HCT116 (cell line): Measurements from ENCODE around the gene DCAF4. TPM values are rescaled to one million over a fixed set of nuclear protein-coding genes. Genes with fewer than 3 reads are reported as not detected.

ENCODE experiments used
- ATAC-seq: fragments of 200-7000 bp; cut with Tn5 transposase; 2 replicates; pipeline ENCODE4 v1.9.1; 2020; ENCODE audit warnings: mild to moderate bottlenecking, moderate library complexity
- BruUV-seq: library from RNA; stranded (reverse); fragments of 400-500 nt; replicated peaks from 2 replicates; lab custom pipeline; 2021; lab: Mats Ljungman, UMichigan
- CTCF ChIA-PET: fragments of 300-600 bp; sonication (Branson Sonifier 250); formaldehyde crosslinking; loops from one replicate; lab custom pipeline; 2021; ENCODE audit warnings: antibody characterized with exemption; lab: Charles Lee
- POLR2A ChIA-PET: fragments of 300-600, 350-600 bp; sonication (Branson Sonifier 250); formaldehyde crosslinking; loops from one replicate; lab custom pipeline; 2021; ENCODE audit warnings: antibody characterized with exemption; lab: Charles Lee
- RAD21 ChIA-PET, 2 experiments: fragments of 300-600 bp; sonication (Branson Sonifier 250); formaldehyde crosslinking; loops; one replicate each; lab custom pipeline; 2023; ENCODE audit warnings: low total read pairs in 2 of 2; ENCODE audit not compliant: uncharacterized antibody in 2 of 2, unreplicated experiment in 2 of 2, low non-redundant PET in 1 of 2; lab: Charles Lee
- DNase-seq: peaks from one replicate; pipeline ENCODE4 v3.0.0-alpha.2; 2010; ENCODE audit warnings: low read depth, low spot score
- H2AFZ ChIP-seq: fragments of 200-600 bp; shearing (Covaris generic), sonication (generic); 2 replicates; pipeline ENCODE4 v1.6.1; 2017; ENCODE audit warnings: low read depth, mixed run types, mixed read lengths, antibody characterized with exemption, low read length; ENCODE audit not compliant: poor library complexity, severe bottlenecking
- H3K27ac ChIP-seq: 2 replicates; pipeline ENCODE4 v1.5.1; 2012; ENCODE audit warnings: low read depth, low read length
- H3K27me3 ChIP-seq: fragments of 200-600 bp; sonication (generic); 2 replicates; pipeline ENCODE4 v1.6.1; 2016; ENCODE audit warnings: mixed run types, low read length, mixed read lengths; ENCODE audit not compliant: insufficient read depth
- H3K36me3 ChIP-seq, 2 experiments: fragments of 200-500 bp in 1 of 2; fragments of 200-600 bp in 1 of 2; sonication (Bioruptor generic) in 1 of 2; sonication (generic) in 1 of 2; 2 replicates each; pipeline versions ENCODE4 v1.5.1 to v1.6.1; 2014 to 2016; ENCODE audit warnings: low read length in 2 of 2, inconsistent platforms in 1 of 2, mixed read lengths in 1 of 2, mixed run types in 1 of 2; ENCODE audit not compliant: insufficient read depth in 2 of 2, control insufficient read depth in 1 of 2
- H3K4me1 ChIP-seq, 2 experiments: fragments of 200-600 bp in 1 of 2; sonication (generic) in 1 of 2; 2 replicates each; pipeline versions ENCODE4 v1.5.1 to v1.6.1; 2012 to 2017; ENCODE audit warnings: low read length in 2 of 2, inconsistent platforms in 1 of 2, mild to moderate bottlenecking in 1 of 2, mixed read lengths in 1 of 2, mixed run types in 1 of 2, moderate library complexity in 1 of 2; ENCODE audit not compliant: insufficient read depth in 2 of 2, control insufficient read depth in 1 of 2
- H3K4me2 ChIP-seq: fragments of 200-600 bp; sonication (generic); 2 replicates; pipeline ENCODE4 v1.6.1; 2017; ENCODE audit warnings: mixed run types, low read length, mixed read lengths
- H3K4me3 ChIP-seq, 2 experiments: fragments of 200-600 bp in 1 of 2; sonication (generic) in 1 of 2; replicated peaks in 1 of 2; 2 replicates each; pipeline ENCODE4 v1.5.1; 2011 to 2016; ENCODE audit warnings: low read length in 2 of 2, control low read depth in 1 of 2, low read depth in 1 of 2, mild to moderate bottlenecking in 1 of 2, mixed read lengths in 1 of 2, mixed run types in 1 of 2
- H3K79me2 ChIP-seq: fragments of 200-600 bp; sonication (generic); 2 replicates; pipeline ENCODE4 v1.6.1; 2017; ENCODE audit warnings: mild to moderate bottlenecking, mixed run types, low read length, moderate library complexity, mixed read lengths; ENCODE audit not compliant: insufficient read depth
- H3K9ac ChIP-seq: fragments of 200-600 bp; sonication (generic); 2 replicates; pipeline ENCODE4 v1.6.1; 2016; ENCODE audit warnings: low read length, mixed read lengths
- H3K9me2 ChIP-seq: fragments of 200-600 bp; sonication (generic), shearing (Covaris generic); 2 replicates; pipeline ENCODE4 v1.6.1; 2017; ENCODE audit warnings: mixed run types, mild to moderate bottlenecking, moderate library complexity; ENCODE audit not compliant: insufficient read depth
- H3K9me3 ChIP-seq, 2 experiments: fragments of 200-500 bp in 1 of 2; fragments of 200-600 bp in 1 of 2; sonication (Bioruptor generic) in 1 of 2; sonication (generic) in 1 of 2; 2 replicates each; pipeline ENCODE4 v1.6.1; 2014 to 2017; ENCODE audit warnings: low read length in 2 of 2, mixed read lengths in 2 of 2, inconsistent platforms in 1 of 2, low read depth in 1 of 2, mild to moderate bottlenecking in 1 of 2, mixed run types in 1 of 2, moderate library complexity in 1 of 2; ENCODE audit not compliant: control insufficient read depth in 1 of 2, insufficient read depth in 1 of 2
- H4K20me1 ChIP-seq: fragments of 200-600 bp; sonication (generic), shearing (Covaris generic); 2 replicates; pipeline ENCODE4 v1.6.1; 2017; ENCODE audit warnings: mixed run types, mild to moderate bottlenecking, moderate library complexity; ENCODE audit not compliant: insufficient read depth
- CBX3 ChIP-seq: IDR thresholded peaks from 2 replicates; pipeline ENCODE4 v1.6.1; 2012; ENCODE audit warnings: low read depth
- CEBPB ChIP-seq: IDR thresholded peaks from 2 replicates; pipeline ENCODE4 v1.6.1; 2012; ENCODE audit warnings: low read depth
- EGR1 ChIP-seq: IDR thresholded peaks from 2 replicates; pipeline ENCODE4 v1.6.1; 2012; ENCODE audit warnings: low read depth
- ELF1 ChIP-seq: IDR thresholded peaks from 2 replicates; pipeline ENCODE4 v1.6.1; 2012; ENCODE audit warnings: low read depth, borderline replicate concordance
- EZH2 ChIP-seq: fragments of 200-600 bp; sonication (generic); IDR thresholded peaks from 2 replicates; pipeline ENCODE4 v1.6.1; 2017; ENCODE audit warnings: antibody characterized with exemption, mixed run types
- EZH2phosphoT487 ChIP-seq: fragments of 200-600 bp; IDR thresholded peaks from 2 replicates; pipeline ENCODE4 v1.6.1; 2018; ENCODE audit warnings: antibody characterized with exemption, borderline replicate concordance
- FOSL1 ChIP-seq: IDR thresholded peaks from 2 replicates; pipeline ENCODE4 v1.6.1; 2012; ENCODE audit warnings: low read depth
- JUND ChIP-seq: IDR thresholded peaks from 2 replicates; pipeline ENCODE4 v1.6.1; 2012
- SIN3A ChIP-seq: IDR thresholded peaks from 2 replicates; pipeline ENCODE4 v1.6.1; 2012; ENCODE audit warnings: low read depth
- SP1 ChIP-seq: IDR thresholded peaks from 2 replicates; pipeline ENCODE4 v1.6.1; 2012; ENCODE audit warnings: low read depth
- SRF ChIP-seq: IDR thresholded peaks from 2 replicates; pipeline ENCODE4 v1.6.1; 2012; ENCODE audit warnings: low read depth
- TCF7L2 ChIP-seq: IDR thresholded peaks from 2 replicates; pipeline ENCODE4 v1.7.0; 2011; ENCODE audit warnings: borderline replicate concordance, inconsistent platforms; ENCODE audit not compliant: insufficient read depth, insufficient read length; ENCODE audit errors: extremely low read depth
- ZFX ChIP-seq: fragments of 450-650 bp; IDR thresholded peaks from 2 replicates; pipeline ENCODE4 v1.6.1; 2017
- ZNF274 ChIP-seq: fragments of 200-500 bp; sonication (Bioruptor generic); IDR thresholded peaks from 2 replicates; pipeline ENCODE4 v1.6.1; 2014; ENCODE audit warnings: mild to moderate bottlenecking, low read depth, low read length, inconsistent platforms
- intact Hi-C: fragments of 100-400 bp; cut with micrococcal nuclease; formaldehyde crosslinking; loops from 2 replicates; pipeline ENCODE4 v1.10.0; 2022
- total RNA-seq: library from RNA; stranded (reverse); gene quantifications from one replicate; pipeline ENCODE4 v1.2.1, GENCODE V29; 2021; ENCODE audit not compliant: unreplicated experiment
- TF ChIP-seq, protein P1 (sequence below): IDR thresholded peaks from 2 replicates; pipeline ENCODE4 v1.6.1; 2012
- TF ChIP-seq, protein P2 (sequence below): IDR thresholded peaks from 2 replicates; pipeline ENCODE4 v1.6.1; 2011; ENCODE audit warnings: mild to moderate bottlenecking, low read length, moderate library complexity; ENCODE audit not compliant: insufficient replicate concordance; ENCODE audit errors: extremely low read depth
- TF ChIP-seq, protein P3 (sequence below): IDR thresholded peaks from 2 replicates; pipeline ENCODE4 v1.6.1; 2012; ENCODE audit warnings: low read depth

The DCAF4 gene
- total RNA-seq, 1 experiment from 2014 or later: 19.3 TPM

DNA sequence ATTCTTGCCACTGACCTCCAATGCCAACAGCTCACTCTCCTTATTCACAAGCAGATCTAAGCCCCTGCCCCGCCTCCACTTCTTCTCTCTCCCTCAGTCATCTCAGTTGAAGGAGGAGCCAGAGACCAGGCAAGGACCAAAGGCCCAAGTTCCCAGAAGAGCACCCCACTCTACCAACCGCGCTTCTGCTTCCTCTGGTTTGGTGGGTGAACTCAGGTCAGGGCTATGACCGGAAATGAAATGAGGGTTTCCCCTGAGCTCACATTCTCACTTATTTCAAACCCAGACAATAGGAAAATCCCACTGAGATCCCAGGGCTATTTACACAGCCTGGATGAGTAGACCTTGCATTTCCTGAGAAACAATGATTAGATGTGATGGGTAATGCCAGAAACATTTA, 42.3 kb upstream of the DCAF4 start:
- ChIA-PET RAD21 (interaction anchor here in 1 of 2 experiments (1.1 kb wide), 1 partner anchor 21 kb away, joined by 4 read pairs; no protein-coding TSS in a partner anchor), CTCF (no interaction called here), POLR2A (no interaction called here)
- H3K27me3 ChIP-seq: peaks cover 9% of the 10 kb centered on the region; the same call in 1 of the 2 replicates
- no peaks in the 10 kb centered on the region for H3K9me2 ChIP-seq
- H4K20me1 ChIP-seq: no peaks in the 10 kb centered on the region
- no peak overlapping the region for H3K4me2 ChIP-seq
- no peaks in the 10 kb centered on the region for H3K79me2 ChIP-seq
- H3K4me1 ChIP-seq: no peaks in the 10 kb centered on the region
- no peak overlapping the region for H2AFZ ChIP-seq
- H3K36me3 ChIP-seq: no peaks in the 10 kb centered on the region
- no peak for DNase-seq
- no peak overlapping the region for H3K27ac ChIP-seq
- no peak overlapping the region for H3K9ac ChIP-seq
- no peak for ATAC-seq
- intact Hi-C loops: no loop called here
- TF ChIP-seq JUND (no peak), EGR1 (no peak)
- H3K9me3 ChIP-seq: no peaks in the 10 kb centered on the region
- no TSS peak for BruUV-seq
- no peak overlapping the region for H3K4me3 ChIP-seq

DNA sequence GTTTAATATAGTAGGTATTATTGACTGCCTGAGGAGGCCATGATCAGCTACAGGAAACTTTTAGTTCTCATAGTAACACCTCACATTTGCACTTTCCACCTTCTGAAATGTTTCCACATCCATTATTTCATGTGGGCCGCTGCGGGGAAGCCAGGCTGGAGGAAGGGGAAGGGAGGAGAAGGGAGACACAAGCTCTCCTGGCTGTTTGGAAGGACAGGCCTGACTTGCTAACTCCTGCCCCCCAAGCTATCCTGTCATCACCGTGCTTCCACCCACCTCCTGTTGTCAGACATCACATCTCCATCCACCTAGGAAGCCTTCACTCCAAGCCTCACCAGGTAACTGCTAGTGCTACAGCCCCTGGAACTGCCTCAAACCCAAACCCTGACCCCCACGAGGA, 41.9 kb upstream of the DCAF4 start:
- Histone ChIP-seq H3K79me2 (no peaks in the 10 kb centered on the region), H3K4me2 (no peak overlapping the region), H3K27me3 (peaks cover 9% of the 10 kb centered on the region; the same call in 1 of the 2 replicates), H3K9ac (no peak overlapping the region), H3K9me3 (no peaks in the 10 kb centered on the region), H3K27ac (no peak overlapping the region), H3K4me3 (no peak overlapping the region), H3K36me3 (no peaks in the 10 kb centered on the region), H3K9me2 (no peaks in the 10 kb centered on the region), H4K20me1 (no peaks in the 10 kb centered on the region), H2AFZ (no peak overlapping the region), H3K4me1 (no peaks in the 10 kb centered on the region)
- ATAC-seq: no peak
- ChIA-PET CTCF (no interaction called here), POLR2A (no interaction called here), RAD21 (interaction anchor here in 1 of 2 experiments (1.1 kb wide), 1 partner anchor 21 kb away, joined by 4 read pairs; no protein-coding TSS in a partner anchor)
- BruUV-seq: no TSS peak
- intact Hi-C loops: no loop called here
- DNase-seq: no peak
- TF ChIP-seq EZH2phosphoT487 (no peak), FOSL1 (no peak), ELF1 (no peak), ZFX (no peak), SRF (no peak), EZH2 (no peak), ZNF274 (no peak), TCF7L2 (no peak), SP1 (no peak), CBX3 (no peak), JUND (no peak), EGR1 (no peak), CEBPB (no peak), SIN3A (no peak)
- TF ChIP-seq, protein P1, sequence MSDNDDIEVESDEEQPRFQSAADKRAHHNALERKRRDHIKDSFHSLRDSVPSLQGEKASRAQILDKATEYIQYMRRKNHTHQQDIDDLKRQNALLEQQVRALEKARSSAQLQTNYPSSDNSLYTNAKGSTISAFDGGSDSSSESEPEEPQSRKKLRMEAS: no peak
- TF ChIP-seq, protein P2, sequence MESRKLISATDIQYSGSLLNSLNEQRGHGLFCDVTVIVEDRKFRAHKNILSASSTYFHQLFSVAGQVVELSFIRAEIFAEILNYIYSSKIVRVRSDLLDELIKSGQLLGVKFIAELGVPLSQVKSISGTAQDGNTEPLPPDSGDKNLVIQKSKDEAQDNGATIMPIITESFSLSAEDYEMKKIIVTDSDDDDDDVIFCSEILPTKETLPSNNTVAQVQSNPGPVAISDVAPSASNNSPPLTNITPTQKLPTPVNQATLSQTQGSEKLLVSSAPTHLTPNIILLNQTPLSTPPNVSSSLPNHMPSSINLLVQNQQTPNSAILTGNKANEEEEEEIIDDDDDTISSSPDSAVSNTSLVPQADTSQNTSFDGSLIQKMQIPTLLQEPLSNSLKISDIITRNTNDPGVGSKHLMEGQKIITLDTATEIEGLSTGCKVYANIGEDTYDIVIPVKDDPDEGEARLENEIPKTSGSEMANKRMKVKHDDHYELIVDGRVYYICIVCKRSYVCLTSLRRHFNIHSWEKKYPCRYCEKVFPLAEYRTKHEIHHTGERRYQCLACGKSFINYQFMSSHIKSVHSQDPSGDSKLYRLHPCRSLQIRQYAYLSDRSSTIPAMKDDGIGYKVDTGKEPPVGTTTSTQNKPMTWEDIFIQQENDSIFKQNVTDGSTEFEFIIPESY: no peak
- TF ChIP-seq, protein P3, sequence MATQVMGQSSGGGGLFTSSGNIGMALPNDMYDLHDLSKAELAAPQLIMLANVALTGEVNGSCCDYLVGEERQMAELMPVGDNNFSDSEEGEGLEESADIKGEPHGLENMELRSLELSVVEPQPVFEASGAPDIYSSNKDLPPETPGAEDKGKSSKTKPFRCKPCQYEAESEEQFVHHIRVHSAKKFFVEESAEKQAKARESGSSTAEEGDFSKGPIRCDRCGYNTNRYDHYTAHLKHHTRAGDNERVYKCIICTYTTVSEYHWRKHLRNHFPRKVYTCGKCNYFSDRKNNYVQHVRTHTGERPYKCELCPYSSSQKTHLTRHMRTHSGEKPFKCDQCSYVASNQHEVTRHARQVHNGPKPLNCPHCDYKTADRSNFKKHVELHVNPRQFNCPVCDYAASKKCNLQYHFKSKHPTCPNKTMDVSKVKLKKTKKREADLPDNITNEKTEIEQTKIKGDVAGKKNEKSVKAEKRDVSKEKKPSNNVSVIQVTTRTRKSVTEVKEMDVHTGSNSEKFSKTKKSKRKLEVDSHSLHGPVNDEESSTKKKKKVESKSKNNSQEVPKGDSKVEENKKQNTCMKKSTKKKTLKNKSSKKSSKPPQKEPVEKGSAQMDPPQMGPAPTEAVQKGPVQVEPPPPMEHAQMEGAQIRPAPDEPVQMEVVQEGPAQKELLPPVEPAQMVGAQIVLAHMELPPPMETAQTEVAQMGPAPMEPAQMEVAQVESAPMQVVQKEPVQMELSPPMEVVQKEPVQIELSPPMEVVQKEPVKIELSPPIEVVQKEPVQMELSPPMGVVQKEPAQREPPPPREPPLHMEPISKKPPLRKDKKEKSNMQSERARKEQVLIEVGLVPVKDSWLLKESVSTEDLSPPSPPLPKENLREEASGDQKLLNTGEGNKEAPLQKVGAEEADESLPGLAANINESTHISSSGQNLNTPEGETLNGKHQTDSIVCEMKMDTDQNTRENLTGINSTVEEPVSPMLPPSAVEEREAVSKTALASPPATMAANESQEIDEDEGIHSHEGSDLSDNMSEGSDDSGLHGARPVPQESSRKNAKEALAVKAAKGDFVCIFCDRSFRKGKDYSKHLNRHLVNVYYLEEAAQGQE: no peak
